ENCODE data around the gene FXYD3. TPM values are rescaled to one million over a fixed set of nuclear protein-coding genes. Genes with fewer than 3 reads are reported as not detected.

Gene FXYD3
- polyA plus RNA-seq, 1 donor, result 291 TPM

- H3K9me3 ChIP-seq (ENCODE audit: control insufficient read depth, low read depth, low read length), result peaks cover 3% of the 10 kb centered on the region
- no CpG with 5 or more reads among the region's 11 CpGs for whole genome bisulfite sequencing (ENCODE audit: insufficient coverage, low lambda C conversion rate)
- H3K27me3 ChIP-seq (ENCODE audit: control insufficient read depth, insufficient read depth, low read length), result no peaks in the 10 kb centered on the region
- no peak for DNase-seq
- H3K4me3 ChIP-seq (ENCODE audit: low read length), result no peak overlapping the region
- H3K4me1 ChIP-seq (ENCODE audit: control insufficient read depth, insufficient read depth, low read length), result peaks cover 55% of the 10 kb centered on the region
- H3K27ac ChIP-seq (ENCODE audit: low read length), result no peak overlapping the region
- no peaks in the 10 kb centered on the region for H3K36me3 ChIP-seq (ENCODE audit: control insufficient read depth, insufficient read depth, low read length)
Observed at GRCh38 chr19:35133826-35134225, 18.2 kb downstream of the FXYD3 start.

DNA sequence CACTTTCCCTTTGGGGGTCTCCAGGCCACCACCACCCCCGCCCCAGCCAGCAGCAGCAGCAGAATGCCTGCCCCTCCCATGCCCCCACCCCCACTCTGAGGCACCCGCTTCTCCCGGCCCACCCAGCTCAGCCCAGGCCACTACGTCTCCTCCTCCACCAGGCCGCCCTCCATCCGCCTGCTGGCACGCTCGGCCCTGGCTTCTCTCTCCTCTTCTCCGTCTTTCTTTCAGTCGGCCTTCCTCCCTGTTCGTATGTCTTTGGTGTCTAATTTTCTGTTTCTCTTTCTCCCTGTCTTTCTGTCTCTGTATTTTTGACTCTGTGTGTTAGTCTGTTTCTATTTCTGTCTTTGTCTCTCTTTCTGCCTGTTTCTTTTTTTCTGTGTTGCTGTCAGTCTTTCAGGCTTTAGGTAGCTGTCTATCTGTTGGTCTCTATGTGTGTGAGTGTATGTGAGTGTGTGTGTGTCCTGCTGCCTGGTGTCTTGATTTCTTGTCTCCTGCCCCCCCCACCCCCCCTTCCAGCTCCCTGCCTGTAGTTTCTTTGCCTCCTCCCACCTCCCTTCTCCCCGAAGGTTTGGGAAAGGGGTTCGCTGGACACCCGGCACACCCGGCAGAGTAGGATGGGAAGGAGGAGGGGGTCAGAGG, 19.1 kb downstream of the FXYD3 start, which contains the start of gene LGI4:
TSS of gene LGI4 (minus strand) at position 459 of the 642 bp plus-strand sequence. CDS start at position 80, 379 bp downstream.
- Histone ChIP-seq H3K27ac (ENCODE audit: low read length) (peak within 1 kb of the TSS; percentile 11), H3K4me3 (ENCODE audit: low read length) (no peak within 1 kb of the TSS), H3K4me1 (ENCODE audit: control insufficient read depth, insufficient read depth, low read length) (peaks cover 57% of the 10 kb centered on the region), H3K36me3 (ENCODE audit: control insufficient read depth, insufficient read depth, low read length) (no peaks in the 10 kb centered on the region), H3K27me3 (ENCODE audit: control insufficient read depth, insufficient read depth, low read length) (no peaks in the 10 kb centered on the region), H3K9me3 (ENCODE audit: control insufficient read depth, low read depth, low read length) (peaks cover 3% of the 10 kb centered on the region)
- WGBS (ENCODE audit: insufficient coverage, low lambda C conversion rate), result 60% methylated on average over 1 of the region's 15 CpGs
- no peak for DNase-seq

- WGBS (ENCODE audit: insufficient coverage, low lambda C conversion rate), result no CpG with 5 or more reads among the region's 7 CpGs
- peak; percentile 77 to 80 for DNase-seq
- H3K4me1 ChIP-seq (ENCODE audit: control insufficient read depth, insufficient read depth, low read length), result peaks cover 59% of the 10 kb centered on the region
- no peaks in the 10 kb centered on the region for H3K36me3 ChIP-seq (ENCODE audit: control insufficient read depth, insufficient read depth, low read length)
- H3K27me3 ChIP-seq (ENCODE audit: control insufficient read depth, insufficient read depth, low read length), result no peaks in the 10 kb centered on the region
- peak overlapping the region; percentile 11 for H3K27ac ChIP-seq (ENCODE audit: low read length)
- no peak overlapping the region for H3K4me3 ChIP-seq (ENCODE audit: low read length)
- peaks cover 3% of the 10 kb centered on the region for H3K9me3 ChIP-seq (ENCODE audit: control insufficient read depth, low read depth, low read length)
Observed at GRCh38 chr19:35135389-35135909, 19.8 kb downstream of the FXYD3 start.

- Histone ChIP-seq H3K27me3 (ENCODE audit: control insufficient read depth, insufficient read depth, low read length) (no peaks in the 10 kb centered on the region), H3K4me1 (ENCODE audit: control insufficient read depth, insufficient read depth, low read length) (peaks cover 53% of the 10 kb centered on the region), H3K36me3 (ENCODE audit: control insufficient read depth, insufficient read depth, low read length) (no peaks in the 10 kb centered on the region), H3K4me3 (ENCODE audit: low read length) (no peak overlapping the region), H3K27ac (ENCODE audit: low read length) (no peak overlapping the region), H3K9me3 (ENCODE audit: control insufficient read depth, low read depth, low read length) (peaks cover 2% of the 10 kb centered on the region)
- no CpG with 5 or more reads among the region's 11 CpGs for WGBS (ENCODE audit: insufficient coverage, low lambda C conversion rate)
- no peak for DNase-seq
Observed at GRCh38 chr19:35136231-35136630, 20.6 kb downstream of the FXYD3 start.

DNA sequence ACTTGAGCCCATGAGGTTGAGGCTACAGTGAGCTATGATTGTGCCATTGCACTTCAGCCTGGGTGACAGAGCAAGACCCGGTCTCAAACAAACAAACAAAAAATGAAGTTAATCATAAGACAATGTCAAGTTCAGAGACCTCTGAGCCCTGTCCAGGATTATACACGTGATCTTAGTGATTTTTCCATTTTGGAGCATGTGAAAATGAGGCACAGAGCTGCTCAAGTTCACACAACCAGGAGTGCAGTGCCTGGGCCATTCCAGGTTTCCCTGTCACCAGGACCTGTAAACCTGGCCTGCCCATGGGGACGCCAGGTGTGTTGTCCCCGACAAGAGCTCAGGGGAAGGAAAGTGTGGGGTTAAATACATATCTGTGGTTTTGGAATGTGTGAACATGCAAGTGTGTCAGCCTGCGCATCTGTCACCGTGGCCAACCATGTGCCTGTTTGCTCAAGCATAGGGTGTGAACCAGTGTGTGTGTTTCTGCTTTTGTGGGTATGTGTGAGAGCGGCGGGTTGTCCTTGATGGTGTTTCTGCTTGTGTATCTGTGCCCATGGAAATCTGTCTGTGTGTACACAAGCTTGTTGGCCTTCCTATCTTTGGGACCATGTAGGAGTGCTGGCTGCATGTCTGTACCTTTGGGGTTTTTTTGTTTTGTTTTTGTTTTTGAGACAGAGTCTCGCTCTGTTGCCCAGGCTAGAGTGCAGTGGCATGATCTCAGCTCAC, 21.5 kb downstream of the FXYD3 start:
- Histone ChIP-seq H3K27me3 (ENCODE audit: control insufficient read depth, insufficient read depth, low read length) (peaks cover 8% of the 10 kb centered on the region), H3K9me3 (ENCODE audit: control insufficient read depth, low read depth, low read length) (no peaks in the 10 kb centered on the region), H3K27ac (ENCODE audit: low read length) (peak overlapping the region; percentile 8), H3K4me1 (ENCODE audit: control insufficient read depth, insufficient read depth, low read length) (peaks cover 56% of the 10 kb centered on the region), H3K4me3 (ENCODE audit: low read length) (no peak overlapping the region), H3K36me3 (ENCODE audit: control insufficient read depth, insufficient read depth, low read length) (no peaks in the 10 kb centered on the region)
- DNase-seq, result peak in 1 of 2 donors; percentile 58
- WGBS (ENCODE audit: insufficient coverage, low lambda C conversion rate), result no CpG with 5 or more reads among the region's 9 CpGs

DNA sequence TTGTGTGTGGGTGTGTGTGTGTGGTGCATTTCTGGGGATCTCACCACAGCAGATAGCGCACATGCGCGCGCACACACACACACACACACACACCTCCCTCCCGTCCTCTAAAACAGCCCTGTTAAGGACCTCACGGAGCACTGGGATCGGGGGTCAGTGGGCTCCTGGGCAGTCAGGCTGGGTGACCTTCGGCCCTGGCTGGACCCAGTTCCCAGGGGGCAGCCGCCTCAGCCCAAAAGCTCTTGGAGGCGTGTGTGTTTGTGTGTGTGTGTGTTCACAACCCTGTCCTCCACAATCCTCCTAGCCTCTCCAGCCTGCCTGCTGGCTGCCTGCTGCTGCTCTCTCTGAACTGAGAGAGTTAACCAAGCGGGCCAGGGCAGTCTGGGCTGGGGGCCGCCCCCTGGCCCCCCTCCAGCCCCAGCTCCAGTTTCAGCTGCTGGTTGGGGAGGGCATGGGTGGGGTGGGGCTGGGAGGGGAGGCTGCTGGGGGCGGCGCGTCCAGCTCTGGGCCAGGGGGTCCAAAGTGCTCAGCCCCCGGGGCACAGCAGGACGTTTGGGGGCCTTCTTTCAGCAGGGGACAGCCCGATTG, 22.8 kb downstream of the FXYD3 start, which contains the start of gene FXYD1:
TSS of gene FXYD1 (plus strand) at position 520 of the 588 bp plus-strand sequence. CDS start 1,256 bp downstream, outside the sequence.
- WGBS (ENCODE audit: insufficient coverage, low lambda C conversion rate), result no CpG with 5 or more reads among the region's 18 CpGs
- H3K36me3 ChIP-seq (ENCODE audit: control insufficient read depth, insufficient read depth, low read length), result no peaks in the 10 kb centered on the region
- peaks cover 18% of the 10 kb centered on the region for H3K27me3 ChIP-seq (ENCODE audit: control insufficient read depth, insufficient read depth, low read length)
- peak within 1 kb of the TSS; percentile 16 for H3K27ac ChIP-seq (ENCODE audit: low read length)
- DNase-seq, result peak in 1 of 2 donors; percentile 17
- peaks cover 62% of the 10 kb centered on the region for H3K4me1 ChIP-seq (ENCODE audit: control insufficient read depth, insufficient read depth, low read length)
- peaks cover 4% of the 10 kb centered on the region for H3K9me3 ChIP-seq (ENCODE audit: control insufficient read depth, low read depth, low read length)
- H3K4me3 ChIP-seq (ENCODE audit: low read length), result peak within 1 kb of the TSS; percentile 16

GRCh38 chr19:35140207-35140961, 24.8 kb downstream of the FXYD3 start:
- WGBS (ENCODE audit: insufficient coverage, low lambda C conversion rate), result 48% methylated on average over 4 of the region's 12 CpGs
- H3K27me3 ChIP-seq (ENCODE audit: control insufficient read depth, insufficient read depth, low read length), result peaks cover 34% of the 10 kb centered on the region
- H3K36me3 ChIP-seq (ENCODE audit: control insufficient read depth, insufficient read depth, low read length), result no peaks in the 10 kb centered on the region
- H3K27ac ChIP-seq (ENCODE audit: low read length), result no peak overlapping the region
- peaks cover 58% of the 10 kb centered on the region for H3K4me1 ChIP-seq (ENCODE audit: control insufficient read depth, insufficient read depth, low read length)
- no peak overlapping the region for H3K4me3 ChIP-seq (ENCODE audit: low read length)
- no peak for DNase-seq
- peaks cover 4% of the 10 kb centered on the region for H3K9me3 ChIP-seq (ENCODE audit: control insufficient read depth, low read depth, low read length)

DNA sequence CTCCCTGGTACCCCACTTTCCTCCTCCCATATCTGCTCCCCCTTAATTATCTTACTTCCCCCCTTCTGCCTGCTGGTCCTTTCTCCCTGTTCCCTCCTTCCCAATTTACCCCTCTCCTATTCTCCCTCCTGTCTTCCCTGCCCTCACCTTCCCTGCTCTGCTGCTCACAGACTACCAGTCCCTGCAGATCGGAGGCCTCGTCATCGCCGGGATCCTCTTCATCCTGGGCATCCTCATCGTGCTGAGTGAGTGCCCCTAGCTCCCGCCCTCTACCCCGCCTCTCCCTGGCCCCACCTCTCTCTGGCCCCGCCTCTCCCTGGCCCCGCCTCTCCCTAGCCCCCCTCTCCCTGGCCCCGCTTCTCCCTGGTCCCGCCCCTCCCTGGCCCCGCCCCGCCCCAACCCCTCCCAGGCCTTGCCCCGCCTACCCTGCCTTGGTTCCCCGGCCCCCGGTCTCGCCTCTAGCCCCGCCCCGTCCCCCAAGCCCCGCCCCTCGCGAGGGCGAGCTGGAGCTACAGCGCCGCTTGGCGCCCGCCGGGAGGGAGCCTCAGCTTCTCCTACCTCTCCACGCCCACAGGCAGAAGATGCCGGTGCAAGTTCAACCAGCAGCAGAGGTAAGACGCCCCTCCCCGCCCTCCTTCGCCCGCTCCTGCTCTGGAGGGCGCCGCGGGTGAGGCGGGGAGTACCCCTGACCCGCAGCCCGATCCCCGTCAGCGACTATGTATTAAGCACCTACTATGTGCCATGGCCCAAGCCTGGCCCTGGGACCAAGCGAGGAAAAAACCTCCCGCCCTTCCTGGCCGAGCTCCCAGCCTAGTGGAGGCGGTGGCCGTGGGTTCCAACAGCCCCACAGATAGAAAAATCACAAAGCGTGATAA, 25.6 kb downstream of the FXYD3 start:
- WGBS (ENCODE audit: insufficient coverage, low lambda C conversion rate), result no CpG with 5 or more reads among the region's 48 CpGs

GRCh38 chr19:35141837-35142605, 26.4 kb downstream of the FXYD3 start:
- Histone ChIP-seq H3K9me3 (ENCODE audit: control insufficient read depth, low read depth, low read length) (peaks cover 4% of the 10 kb centered on the region), H3K4me1 (ENCODE audit: control insufficient read depth, insufficient read depth, low read length) (peaks cover 47% of the 10 kb centered on the region), H3K36me3 (ENCODE audit: control insufficient read depth, insufficient read depth, low read length) (no peaks in the 10 kb centered on the region), H3K4me3 (ENCODE audit: low read length) (no peak overlapping the region), H3K27me3 (ENCODE audit: control insufficient read depth, insufficient read depth, low read length) (peaks cover 34% of the 10 kb centered on the region), H3K27ac (ENCODE audit: low read length) (peak overlapping the region; percentile 6)
- WGBS (ENCODE audit: insufficient coverage, low lambda C conversion rate), result 0% methylated on average over 2 of the region's 21 CpGs
- peak in 1 of 2 donors; percentile 23 for DNase-seq

More for the DNA sequence above, 25.6 kb downstream of the FXYD3 start:
- Histone ChIP-seq H3K27ac (ENCODE audit: low read length) (peak overlapping the region; percentile 6), H3K4me3 (ENCODE audit: low read length) (no peak overlapping the region), H3K4me1 (ENCODE audit: control insufficient read depth, insufficient read depth, low read length) (peaks cover 54% of the 10 kb centered on the region), H3K27me3 (ENCODE audit: control insufficient read depth, insufficient read depth, low read length) (peaks cover 34% of the 10 kb centered on the region), H3K36me3 (ENCODE audit: control insufficient read depth, insufficient read depth, low read length) (no peaks in the 10 kb centered on the region), H3K9me3 (ENCODE audit: control insufficient read depth, low read depth, low read length) (peaks cover 4% of the 10 kb centered on the region)
- peak; percentile 74 to 78 for DNase-seq

Measured in large intestine (tissue), 3 donors.